ENCODE data around the gene EMC8.

The EMC8 gene

DNA sequence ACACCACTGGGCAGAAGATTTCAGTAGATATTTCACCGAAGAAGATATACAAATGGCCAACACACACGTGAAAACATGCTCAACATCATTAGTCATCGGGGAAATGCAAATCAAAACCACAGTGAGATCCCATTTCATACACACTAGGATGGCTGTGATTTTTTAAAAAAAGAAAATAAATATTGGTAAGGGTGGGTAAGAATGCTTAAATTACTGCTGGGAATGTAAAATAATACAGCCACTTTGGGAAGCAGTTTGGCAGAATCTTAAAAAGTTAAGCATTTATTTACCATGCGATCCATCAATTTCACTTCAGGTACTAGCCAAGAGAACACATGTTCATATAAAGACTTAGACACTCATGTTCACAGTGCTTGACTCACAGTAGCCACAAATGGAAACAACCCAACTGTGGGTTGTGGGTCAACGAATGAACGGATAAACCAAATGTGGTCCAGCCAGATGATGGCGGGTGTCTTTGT, 42.0 kb downstream of the EMC8 start:
- no peak for DNase-seq (ENCODE audit: low read depth in 2 of 3, low spot score in 2 of 3)

DNA sequence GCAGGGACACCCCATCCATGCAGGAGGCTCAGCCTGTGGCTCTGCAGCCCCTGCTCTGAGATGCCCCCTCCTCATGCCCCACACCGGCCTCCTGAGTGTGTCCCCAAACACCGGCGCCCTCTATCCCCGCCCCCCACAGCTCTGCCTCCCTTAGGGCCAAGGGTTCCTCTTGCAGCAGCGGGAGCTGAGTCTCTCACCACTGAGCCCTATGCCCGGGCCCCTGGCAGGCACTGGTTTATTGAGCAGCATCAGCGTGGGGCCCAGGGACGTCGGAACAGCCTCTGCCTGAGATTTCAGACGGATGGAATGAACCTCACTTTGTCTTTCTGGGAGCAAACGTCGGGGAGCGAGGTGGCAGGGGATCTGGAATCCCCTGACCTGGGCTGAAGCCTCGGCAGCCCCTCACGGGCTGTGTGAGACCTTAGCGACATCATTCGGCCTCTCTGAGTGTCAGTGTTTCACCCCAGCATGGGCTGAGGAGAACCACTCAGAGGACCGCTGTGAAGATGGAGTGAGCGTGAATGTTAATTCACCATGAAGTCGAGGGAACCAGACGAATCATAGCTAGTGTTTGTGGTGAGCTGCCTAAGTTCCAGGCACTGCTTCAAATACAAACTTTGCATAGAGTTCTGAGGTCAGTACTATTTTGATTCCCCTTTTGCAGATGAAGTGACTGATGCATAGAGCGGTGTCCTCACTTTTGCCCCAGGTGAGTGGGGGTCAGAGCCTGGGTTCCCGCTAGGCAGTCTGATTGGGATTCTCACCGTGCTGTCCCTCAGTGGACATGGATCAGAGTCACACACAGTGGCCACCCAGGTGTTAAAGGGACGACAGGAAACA, 43.2 kb downstream of the EMC8 start:
- no peak for DNase-seq (ENCODE audit: low read depth in 2 of 3, low spot score in 2 of 3)

DNA sequence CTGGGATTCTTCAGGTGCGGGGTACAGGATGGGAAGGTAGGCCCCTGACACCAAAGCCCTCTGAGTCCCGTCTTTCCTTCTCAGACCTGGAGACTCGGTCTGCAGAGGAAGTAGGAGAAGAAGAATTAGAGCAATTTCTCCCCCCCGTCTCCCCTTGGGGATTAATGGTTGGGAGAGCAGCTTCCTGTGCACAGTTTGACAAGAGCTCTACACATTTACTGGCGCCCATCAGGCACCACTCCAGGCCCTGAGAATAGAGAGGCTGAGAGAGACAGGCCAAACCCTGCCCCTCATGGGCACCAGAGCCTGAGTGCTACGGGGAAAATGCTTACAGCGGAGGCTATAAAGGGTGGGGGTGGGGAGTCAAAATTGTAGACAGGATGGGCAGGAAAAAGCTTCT, 44.9 kb downstream of the EMC8 start:
- no peak for DNase-seq (ENCODE audit: low read depth in 2 of 3, low spot score in 2 of 3)

DNA sequence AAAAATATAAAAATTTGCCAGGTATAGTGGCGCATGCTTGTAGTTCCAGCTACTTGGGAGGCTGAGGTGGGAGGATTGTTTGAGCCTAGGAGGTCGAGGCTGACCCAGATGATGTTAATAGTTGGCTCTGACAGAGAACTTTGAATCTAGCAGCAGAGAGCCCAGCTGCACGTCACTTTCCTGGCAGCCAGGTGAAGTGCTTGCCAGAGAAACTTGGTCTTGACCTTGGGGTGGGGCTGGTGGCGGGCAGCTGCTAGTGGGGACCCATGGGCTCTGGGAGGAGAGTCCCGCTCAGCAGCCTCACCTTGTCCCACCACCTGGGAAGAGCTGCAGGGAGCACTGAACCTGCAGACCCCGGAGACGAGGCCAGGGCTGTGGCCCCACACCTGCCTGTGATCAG, 45.4 kb downstream of the EMC8 start:
- DNase-seq (ENCODE audit: low read depth in 2 of 3, low spot score in 2 of 3): no peak

DNA sequence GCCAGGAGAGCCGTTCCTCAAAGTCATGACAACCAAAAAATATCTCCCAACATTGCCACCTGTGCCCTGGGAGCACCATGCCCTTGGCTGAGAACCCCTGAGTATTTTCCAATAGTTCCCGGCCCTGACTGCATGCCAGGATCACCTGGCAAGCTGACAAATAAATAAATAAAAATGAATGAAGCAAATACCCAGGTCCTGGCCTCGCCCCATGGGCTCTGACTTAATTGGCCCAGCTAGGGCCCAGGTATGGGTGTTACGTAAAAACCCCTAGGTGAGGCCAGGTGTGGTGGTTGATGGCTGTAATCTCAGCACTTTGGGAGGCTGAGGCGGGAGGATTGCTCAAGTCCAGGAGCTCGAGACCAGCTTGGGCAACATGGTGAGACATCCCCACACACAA, 45.8 kb downstream of the EMC8 start:
- DNase-seq (ENCODE audit: low read depth in 2 of 3, low spot score in 2 of 3): no peak

DNA sequence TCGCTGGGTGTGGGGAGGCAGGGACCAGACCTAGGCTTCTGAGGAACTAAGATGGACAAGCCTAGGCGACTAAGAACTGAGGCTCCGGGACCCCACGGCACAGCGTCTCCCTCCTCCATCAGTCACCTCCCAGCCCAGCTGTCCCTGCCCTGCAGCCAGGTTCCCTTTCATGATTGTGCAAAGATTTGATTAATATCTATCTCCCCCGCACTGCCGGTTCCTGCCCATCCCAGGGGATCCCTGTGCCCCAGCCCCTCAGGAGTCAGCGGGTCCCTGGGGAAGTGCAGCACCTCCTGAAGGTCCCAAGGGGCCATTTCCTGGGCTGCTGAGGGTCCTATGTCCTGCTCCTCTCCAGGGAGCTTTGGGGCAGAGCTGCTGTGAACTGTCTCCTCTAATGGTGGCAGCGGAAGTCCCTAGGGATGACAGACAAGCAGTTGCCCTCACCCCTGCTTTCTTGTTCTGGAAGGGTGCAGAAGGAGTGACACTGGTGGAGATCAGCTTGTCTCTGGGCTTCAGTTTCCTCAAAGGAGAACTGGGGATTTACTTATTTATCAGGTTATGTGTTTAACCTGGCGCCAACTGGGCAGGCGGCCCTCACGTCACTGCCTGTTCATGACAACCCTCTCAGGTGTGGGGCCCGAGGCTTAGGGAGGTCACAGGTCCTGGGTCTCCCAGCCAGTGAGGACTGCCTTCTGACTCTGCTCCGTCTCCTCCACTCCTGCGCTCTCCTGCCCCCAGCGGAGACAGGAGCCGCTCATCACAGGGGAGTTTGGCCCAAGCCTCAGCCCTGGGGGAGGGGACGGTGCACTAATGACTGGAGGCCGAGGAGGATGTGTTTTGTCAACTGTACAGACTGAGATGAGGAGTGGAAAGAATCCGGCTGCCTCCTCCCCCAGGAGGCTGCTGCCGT, 46.6 kb downstream of the EMC8 start:
- no peak for DNase-seq (ENCODE audit: low read depth in 2 of 3, low spot score in 2 of 3)

DNA sequence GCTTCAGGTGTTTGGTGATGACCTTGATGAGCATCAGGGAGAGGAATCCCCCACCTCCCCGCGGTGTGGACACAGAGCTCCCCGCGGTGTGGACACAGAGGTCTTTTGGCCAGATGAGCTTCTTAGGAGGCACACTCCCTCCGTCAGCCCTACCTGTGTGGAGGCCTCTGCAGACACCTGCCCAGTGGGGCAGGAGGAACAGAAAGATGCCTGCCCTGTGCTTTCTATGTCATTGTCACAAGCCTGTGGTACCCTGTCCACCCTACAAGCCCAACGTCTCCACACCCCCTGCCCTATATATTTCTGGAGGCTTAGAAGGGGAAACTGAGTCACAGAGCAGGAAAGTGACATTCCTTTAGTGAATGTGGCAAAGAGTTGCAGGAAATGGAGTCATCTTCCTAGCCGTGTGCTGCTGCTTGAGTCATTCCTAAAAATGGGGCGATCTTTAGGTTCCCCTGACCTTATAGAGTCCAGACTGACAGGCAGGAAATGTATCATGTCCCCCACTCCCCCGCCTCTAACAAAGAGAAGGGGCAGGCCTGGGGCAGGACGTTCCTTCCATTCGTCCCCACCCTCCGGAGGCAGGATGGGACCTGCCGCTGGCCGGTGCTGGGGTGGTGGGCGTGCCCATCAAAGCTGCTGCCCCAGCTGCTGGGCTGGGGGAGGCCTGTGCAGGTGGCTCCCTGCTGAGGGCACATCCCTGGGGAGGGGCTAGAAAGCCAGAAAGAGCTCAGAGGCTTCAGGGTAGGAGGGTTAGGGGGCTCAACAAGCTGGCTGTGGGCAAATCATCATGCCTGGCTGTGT, 47.4 kb downstream of the EMC8 start:
- no peak for DNase-seq (ENCODE audit: low read depth in 2 of 3, low spot score in 2 of 3)

DNA sequence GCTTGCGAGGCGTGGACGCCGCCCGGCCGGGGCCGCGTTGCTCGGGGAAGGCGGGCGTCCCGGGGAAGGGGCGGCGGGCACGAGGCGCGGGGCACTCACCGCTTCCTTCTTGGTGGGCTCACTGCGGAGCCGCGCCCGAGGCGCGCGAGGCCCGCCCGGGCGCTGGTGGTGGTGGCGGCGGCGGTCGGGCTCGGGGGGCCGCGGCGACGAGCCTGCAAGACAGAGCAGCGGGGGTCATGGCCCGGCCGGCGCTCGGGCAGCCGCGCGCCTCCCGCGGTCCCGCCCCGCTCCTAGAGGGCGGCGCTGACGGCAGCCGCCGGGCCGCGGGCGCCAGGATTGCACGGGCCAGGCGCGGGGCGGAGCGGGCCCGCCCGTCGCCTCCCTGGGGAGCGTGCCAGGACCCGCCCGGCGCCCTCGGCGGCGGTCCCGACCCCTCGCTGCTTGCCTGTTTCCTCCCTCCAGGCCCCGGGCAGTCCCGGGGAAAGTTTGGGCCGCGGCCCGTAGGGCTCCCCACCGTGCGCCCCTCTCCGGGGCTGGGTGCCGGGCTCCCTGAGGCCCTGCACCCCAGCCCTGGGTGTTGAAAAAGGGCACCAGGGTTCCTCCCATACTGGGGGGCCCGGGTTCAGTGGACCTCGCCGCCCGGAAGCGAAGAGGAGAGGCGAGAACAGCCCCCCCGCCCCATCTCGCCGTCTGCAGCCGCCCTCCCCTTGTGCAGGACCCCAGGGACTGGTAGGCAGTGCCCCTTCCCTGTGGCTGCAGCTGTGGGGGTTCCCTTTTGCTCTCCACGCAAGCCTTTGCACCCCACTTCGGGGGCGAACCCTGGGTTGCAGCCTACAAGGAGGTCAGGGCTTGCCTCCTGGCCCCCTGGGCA, 48.3 kb downstream of the EMC8 start, which contains the start of gene C16orf74:
Gene C16orf74 (minus strand): TSS at position 270 of the 871 bp plus-strand sequence. CDS start 15,879 bp downstream, outside the sequence.
- DNase-seq (ENCODE audit: low read depth in 2 of 3, low spot score in 2 of 3): no peak

DNA sequence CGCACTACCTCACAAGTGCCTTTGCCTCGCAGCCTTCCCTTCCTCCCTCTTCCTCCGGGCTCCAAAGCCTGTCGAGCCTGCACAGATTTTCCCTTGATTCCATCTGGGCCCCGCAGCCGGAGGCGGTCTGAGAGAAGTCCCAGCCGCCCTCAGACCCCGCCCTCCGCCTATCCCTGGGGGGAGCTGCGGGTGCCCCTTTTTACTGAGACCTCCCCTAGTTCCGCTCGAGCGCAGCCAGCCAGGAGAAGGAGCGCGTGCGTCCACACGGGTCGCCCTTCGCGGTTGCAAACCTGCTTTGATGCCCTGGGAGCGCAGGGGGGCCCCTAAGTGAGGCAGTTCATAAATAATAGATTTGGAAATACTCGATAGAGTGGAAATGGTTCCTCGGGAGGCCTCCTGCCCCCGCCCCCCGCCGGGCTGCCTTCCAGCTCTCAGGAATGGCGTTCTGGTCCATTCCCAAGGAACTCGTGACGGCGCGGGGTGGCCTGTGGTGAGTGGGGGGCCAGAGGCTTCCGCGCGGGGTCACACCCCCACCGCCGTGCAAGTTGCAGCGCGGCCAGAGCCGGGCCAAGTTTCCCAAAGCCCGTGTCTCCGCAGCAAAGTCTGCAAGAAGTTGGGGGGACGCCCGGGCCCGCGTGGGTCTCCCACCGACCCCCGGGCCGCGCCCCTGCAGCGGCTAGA, 49.1 kb downstream of the EMC8 start:
- DNase-seq (ENCODE audit: low read depth in 2 of 3, low spot score in 2 of 3): no peak

DNA sequence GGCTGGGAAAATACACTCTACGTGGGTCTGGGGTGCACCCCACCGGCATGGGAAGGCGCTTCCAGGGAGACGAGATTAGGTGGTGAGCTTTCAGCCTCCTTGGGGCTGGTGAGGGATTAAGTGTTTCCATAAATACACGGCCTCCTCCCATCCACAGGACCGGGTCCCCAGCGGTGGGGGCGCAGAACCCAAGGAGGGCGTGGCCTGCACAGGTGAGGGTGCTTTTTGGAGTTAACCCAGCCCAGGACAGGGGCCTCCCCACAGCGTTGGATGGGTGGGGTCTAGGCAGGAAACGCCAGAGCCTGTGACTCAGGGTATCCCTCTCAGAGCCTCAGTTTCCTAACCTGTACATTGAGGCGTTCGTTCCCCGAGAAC, 49.6 kb downstream of the EMC8 start:
- DNase-seq (ENCODE audit: low read depth in 2 of 3, low spot score in 2 of 3): no peak

DNA sequence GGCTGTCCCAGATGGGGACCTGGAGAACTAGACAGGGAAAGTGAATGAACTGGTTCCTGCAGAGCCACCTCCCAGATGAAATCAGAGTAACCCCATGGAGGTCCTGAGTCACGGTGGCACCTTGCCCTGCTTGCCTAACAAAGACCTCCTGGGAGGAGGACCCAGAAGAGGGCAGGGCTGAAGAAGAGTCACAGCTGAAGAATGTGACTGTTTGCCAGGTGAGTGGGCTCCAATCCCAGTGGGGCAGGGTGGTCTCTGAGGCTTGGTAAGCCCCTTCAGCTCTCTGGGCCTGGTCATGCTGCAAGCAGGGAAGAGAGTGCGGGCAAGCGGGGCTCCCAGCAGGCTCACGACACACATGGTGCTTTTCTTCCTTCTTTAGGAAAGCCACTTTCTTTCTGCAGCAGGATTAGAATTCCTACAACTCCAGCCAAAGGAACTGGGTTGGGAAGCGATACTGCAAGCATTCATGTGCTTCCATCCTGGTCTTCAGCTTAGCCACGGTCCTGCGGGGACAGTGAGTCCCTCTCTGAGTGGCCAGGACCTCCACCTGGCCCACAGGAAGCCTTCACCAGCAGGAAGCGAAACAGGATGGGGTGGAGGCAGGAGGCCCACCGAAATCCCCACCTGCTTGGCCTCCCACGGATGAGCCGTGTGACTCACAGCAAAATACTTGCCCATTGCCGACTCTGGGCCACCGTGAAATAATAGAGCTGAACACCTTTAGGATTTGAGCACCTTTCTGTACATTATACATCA, 52.7 kb downstream of the EMC8 start:
- DNase-seq (ENCODE audit: low read depth in 2 of 3, low spot score in 2 of 3): no peak

DNA sequence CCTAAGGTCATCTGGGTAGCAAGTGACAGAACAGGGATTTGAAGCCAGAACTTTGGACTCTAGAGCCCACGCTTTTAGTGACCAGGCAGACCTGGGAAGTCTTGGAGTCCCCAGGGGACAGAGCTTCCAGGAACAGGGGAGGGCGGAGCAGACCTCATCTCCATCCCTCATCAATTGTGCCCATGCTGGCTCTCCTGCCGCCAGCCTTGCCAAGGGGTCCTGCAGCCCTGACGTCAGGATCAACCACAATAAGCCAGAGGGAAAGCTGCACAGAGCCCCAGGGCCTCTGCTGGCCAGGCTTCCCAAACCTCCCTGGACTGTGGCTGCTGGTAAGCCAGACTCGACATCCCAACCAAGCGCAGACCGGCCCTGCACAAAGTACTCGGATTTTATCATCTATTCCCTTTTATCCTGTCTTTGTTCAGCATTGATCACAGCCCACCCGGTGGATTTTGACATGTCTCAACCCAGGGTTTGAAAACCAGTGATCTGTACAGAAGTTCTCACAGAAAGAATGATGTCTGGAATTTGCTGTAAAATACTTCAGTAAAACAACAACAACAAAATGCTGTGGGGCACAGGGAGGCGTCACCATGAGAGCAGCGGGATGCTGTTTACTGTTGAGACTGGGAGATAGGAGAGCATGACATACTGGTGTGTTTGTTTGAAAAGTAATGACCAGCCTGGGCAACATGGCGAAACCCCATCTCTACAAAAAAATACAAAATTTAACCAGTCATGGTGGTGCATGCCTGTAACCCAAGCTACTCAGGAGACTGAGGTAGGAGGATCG, 60.2 kb downstream of the EMC8 start:
- DNase-seq (ENCODE audit: low read depth in 2 of 3, low spot score in 2 of 3): no peak

DNA sequence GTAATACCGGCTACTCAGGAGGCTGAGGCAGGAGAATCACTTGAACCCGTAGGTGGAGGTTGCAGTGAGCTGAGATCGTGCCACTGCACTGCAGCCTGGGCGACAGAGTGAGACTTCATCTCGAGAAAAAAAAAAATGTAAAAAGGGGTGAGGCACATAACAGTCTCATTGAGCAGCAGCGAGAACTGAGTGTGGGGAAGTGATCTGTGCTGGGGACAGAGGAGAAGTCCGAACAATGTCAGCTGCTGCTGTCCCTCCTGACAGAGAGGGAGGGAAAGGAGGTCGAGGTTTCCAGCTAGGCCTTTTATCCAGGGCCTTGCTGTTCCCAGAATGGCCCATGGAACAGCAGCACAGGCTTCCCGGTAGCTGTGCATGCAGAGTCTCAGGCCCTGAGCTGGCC, 62.4 kb downstream of the EMC8 start:
- DNase-seq (ENCODE audit: low read depth in 2 of 3, low spot score in 2 of 3): no peak

DNA sequence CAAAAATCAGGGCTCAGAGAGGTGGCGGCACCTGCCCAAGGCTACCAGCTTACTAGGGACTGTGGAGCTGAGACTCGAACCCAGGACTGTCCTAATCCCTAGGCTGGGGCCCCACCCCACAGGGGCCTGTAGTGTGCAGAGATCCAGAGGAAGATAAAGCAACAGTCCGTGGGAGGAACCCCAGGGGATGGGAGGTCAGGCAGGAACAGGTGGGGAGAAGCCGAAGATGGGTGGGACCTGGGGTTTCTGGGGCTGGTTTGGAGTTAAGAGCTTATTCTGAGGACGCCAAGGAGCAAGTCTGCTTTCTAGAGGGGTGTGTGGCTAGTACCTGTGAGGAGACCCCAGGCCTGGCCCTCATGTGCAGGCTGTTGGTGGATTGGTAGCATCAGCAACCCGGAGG, 63.4 kb downstream of the EMC8 start:
- no peak for DNase-seq (ENCODE audit: low read depth in 2 of 3, low spot score in 2 of 3)

DNA sequence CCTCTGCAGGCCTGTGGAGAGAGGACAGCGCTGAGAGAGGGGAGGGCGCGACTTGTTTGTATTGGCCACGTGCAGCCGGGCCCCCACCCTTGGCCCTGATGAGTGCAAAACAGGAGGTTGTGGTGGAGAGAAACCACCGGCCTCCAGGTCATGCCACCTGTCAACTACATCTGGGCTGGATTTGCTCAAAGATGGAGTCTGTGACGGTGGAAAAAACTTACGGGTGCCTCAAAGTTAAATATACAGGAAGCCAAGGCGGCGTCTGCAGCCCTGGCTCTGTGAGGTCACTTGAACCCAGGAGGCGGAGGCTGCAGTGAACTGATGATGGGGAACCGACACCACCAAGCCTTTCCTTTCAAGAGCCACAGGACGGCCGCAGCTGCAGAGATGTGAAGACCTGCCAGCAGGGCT, 64.1 kb downstream of the EMC8 start:
- no peak for DNase-seq (ENCODE audit: low read depth in 2 of 3, low spot score in 2 of 3)

DNA sequence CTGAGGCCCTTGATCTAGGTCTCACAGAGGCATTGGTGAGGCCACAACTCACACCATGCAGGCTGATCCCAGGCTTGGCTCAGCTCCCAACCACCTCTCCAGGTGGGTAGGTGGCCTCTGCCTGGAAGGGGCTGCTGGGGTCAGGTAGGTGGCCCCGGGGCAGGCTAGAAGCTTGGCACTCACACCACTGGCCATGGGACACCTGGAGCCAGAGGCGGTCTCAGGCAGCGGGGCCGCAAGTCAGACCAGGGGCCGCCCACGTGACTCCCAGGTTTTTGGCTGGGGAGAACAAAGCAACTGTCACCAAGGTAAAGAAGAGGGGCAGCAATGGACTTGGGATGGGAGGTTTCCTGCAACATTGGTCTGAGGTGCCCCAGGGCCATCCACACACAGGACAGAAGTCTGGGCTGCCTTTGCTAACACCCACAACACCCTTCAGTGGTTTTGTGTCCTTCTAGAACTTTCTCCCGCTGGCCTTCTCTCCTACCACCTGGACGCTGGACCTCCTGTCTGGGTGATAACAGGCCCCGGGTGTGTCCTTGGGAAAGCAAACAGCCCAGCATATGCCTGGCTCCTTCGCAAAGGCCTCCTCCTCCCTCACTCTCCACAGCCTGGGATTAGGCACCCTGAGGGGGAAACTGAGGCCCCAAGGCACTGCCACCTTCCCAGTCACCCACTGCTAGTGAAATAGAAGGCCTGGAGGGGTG, 64.9 kb downstream of the EMC8 start:
- DNase-seq (ENCODE audit: low read depth in 2 of 3, low spot score in 2 of 3): no peak

DNA sequence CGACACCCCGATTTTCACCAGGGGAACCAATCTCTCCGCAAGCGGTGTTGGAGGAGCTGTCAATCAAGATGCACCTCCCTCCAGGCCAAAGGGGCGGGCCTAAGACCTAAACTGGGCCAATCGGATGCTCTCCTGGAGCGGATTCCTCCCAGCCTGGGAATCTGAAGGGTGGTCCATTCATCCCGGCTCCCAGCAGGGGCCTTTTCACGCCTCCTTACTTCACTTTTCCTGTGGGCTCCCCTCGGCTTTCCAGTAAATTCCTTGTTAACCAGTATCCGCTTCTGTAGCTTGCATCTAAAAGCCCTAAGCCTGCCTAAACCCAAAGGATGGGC, 65.5 kb downstream of the EMC8 start:
- DNase-seq (ENCODE audit: low read depth in 2 of 3, low spot score in 2 of 3): no peak
